OCI-M2 (cell line): Measurements from ENCODE around the gene MEAF6.
"Not testable (repeated sequence)": the region's sequence is repeated elsewhere in the genome, so short reads cannot be mapped to it uniquely, and the experiment has no call there.

Source experiments
- DNase-seq: peaks from one replicate; lab custom pipeline; 2025; ENCODE audit not compliant: unreplicated experiment; lab: John Stamatoyannopoulos, UW

The MEAF6 gene

DNA sequence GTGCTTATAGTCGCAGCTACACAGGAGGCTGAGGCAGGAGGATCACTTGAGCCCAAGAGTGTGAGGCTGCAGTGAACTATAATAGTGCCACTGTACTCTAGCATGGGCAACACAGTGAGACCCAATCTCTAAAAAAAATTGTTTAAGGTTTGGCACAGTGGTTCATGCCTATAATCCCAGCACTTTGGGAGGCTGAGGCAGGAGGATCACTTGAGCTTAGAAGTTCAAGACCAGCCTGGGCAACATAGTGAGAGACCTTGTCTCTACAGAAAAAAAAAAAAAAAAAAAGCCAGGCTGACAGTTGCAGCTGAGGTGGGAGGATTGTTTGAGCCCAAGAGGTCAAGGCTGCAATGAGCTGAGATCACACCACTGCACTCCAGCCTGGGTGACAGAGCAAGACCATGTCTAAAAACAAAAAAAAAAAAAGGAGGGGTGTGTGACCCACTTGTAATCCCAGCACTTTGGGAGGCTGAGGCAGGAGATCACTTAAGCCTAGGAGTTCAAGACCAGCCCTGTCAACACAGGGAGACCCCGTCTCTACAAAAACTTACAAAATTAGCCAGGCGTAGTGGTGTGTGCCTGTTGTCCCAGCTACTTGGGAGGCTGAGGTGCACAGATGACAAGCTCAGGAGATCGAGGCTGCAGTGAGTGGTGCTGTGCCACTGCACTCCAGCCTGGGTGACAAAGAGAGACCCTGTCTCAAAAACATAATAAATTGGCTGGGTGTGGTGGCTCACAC, 18.0 kb upstream of the MEAF6 start:
- DNase-seq, result not testable (repeated sequence)

DNA sequence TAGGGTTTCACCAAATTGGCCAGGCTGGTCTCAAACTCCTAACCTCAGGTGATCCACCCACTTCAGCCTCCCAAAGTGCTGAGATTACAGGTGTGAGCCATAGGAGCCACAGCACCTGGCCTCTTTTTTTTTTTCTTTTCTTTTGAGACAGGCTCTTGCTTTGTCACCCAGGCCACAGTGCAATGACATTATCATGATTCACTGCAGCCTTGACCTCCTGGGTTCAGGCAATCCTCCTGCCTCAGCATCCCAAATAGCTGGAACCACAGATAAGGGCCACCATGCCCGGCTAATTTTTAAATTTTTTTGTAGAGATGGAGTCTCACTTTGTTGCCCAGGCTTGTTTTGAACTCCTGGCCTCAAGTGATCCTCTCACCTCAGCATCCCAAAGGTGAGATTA, 15.3 kb upstream of the MEAF6 start:
- DNase-seq, result not testable (repeated sequence)

DNA sequence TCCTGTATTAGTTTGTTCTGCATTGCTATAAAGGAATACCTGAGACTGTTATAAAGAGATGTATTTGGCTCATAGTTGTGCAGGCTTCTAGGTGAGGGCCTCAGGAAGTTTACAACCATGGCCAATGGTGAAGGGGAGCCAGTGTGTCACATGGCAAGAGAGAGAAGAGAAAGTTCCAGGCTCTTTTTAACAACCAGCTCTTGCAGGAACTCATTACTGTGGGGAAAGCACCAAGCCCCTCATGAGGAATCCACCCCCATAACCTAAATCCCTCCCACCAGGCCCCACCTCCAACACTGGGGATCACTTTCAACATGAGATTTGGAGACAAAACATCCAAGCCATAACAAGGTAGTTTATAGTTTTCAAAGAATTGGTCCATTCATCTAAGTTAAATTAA, 5.0 kb upstream of the MEAF6 start:
- DNase-seq, result no peak

DNA sequence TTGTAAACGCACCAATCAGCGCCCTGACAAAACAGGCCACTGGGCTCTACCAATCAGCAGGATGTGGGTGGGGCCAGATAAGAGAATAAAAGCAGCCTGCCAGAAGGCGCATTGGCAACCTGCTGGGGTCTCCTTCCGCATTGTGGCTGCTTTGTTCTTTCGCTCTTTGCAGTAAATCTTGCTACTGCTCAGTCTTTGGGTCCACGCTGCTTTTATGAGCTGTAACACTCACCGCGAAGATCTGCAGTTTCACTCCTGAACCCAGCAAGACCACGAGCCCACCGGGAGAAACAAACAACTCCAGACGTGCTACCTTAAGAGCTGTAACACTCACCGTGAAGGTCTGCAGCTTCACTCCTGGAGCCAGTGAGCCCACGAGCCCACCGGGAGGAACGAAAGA, 4.4 kb upstream of the MEAF6 start:
- not testable (repeated sequence) for DNase-seq

DNA sequence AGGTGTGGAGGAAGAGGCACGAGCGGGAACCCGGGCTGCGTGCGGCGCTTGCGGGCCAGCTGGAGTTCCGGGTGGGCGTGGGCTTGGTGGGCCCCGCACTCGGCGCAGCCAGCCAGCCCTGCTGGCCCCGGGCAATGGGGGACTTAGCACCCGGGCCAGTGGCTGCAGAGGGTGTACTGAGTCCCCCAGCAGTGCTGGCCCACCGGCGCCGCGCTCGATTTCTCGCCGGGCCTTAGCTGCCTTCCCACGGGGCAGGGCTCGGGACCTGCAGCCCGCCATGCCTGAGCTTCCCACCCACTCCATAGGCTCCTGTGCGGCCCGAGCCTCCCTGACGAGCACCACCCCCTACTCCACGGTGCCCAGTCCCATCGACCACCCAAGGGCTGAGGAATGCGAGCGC, 3.7 kb upstream of the MEAF6 start:
- DNase-seq, result not testable (repeated sequence)

- no peak for DNase-seq
Observed at GRCh38 chr1:37517569-37517968, 3.0 kb upstream of the MEAF6 start.

DNA sequence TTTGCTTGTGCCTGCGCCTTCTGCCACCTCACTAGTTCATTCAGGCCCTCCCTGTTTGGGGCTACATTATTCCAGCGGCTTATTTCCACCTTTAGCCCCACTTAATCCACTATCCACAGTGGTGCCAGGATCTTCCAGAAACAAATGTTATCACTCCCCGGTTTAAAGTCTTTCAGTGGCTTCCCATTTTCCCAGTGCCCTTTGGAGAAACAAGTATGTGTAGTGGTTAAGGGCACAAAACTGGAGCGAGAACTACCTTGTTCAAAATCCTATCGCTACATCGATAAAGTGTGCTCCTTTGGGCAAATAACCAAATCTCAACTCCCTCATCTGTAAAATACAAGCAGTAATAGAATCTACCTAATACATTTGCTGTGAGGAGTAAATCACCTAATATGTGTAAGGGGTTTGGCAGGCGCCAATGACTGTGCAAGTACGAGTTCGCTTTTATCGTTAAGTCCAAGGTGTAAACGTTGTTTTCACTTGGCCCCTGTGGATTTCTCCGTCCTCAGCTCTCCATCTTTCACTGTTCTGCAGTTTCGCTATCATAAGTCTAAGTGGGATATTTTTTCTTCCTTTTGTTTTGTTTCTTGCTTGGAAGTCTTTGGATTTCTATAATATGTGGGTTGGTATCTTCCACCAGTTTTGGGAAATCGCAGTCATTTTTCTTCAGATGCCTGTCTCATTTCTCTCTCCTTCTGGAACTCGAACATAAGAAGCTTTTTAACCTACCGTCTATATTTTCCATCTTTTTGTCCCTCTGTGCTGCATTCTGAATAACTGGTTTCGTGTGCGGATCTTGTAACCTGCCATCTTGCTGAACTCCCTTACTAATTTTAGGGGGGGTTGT, 844 bp upstream of the MEAF6 start:
- DNase-seq, result no peak

DNA sequence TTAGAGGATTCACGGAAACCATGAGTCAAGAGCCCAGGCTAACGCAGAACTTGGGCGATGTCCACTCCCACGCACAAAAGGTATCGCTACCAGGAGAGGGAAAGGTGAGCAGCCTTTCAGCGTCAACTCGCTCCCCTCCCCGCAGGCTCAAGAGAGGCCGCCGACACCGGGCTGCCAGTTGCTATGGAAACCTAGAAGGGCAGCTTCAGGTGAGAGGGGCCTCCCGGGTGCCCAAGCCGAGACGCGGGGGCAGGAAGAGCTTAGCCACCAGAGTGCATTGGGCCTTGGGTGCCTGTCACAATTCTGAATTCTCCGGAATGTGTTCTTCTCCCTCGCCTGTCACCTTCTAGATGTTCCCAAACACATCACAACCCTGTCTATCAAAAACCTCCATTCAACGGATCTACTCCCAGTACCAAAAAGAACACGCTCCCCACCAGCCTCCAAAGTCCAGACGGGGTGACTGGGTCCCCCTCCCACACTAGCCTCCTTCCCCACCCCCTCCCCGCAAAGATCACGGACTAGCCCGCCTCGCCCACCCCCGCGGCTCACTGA, 694 bp downstream of the MEAF6 start:
- no peak for DNase-seq

GRCh38 chr1:37509181-37509580, 5.4 kb downstream of the MEAF6 start:
- no peak for DNase-seq

GRCh38 chr1:37506740-37507139, 7.8 kb downstream of the MEAF6 start:
- DNase-seq, result no peak

- not testable (repeated sequence) for DNase-seq
Observed at GRCh38 chr1:37502791-37503190, 11.8 kb downstream of the MEAF6 start.

DNA sequence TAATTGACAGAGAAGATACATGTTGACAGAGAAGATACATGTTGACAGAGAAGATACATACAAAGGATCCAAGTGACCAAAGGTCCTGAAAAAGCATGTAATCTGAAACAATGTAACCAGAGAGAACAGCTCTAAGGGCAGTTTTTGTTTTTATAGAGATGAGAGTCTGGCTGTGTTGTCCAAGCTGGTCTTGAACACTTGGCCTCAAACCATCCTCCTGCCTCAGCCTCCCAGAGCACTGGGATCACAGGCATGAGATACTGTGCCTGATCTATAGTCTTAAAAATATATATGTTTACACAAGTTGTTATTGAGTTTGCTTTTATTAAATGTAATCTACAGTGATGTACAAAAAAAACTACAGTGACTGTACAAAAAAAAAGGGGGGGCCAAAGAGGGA, 12.5 kb downstream of the MEAF6 start:
- DNase-seq, result no peak

DNA sequence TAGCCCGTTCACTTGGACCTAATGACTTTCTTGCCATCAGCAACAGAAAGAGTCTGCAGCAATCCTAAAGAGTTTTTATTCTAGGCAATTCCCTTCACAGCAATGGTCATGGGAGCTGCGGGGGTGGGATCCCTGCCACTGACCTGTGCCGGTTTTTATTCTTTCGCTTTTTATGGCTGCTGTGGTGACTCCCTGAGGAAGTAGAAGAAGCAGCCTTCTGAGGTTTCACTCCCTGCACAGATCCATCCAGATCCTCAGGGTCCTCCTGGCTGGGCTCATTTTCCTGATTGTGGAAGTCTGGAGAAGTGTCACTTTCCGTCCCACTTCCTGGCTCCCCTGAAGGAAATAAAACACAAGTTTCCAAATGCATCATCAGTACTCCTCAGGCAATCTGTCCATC, 12.9 kb downstream of the MEAF6 start:
- DNase-seq, result no peak

GRCh38 chr1:37498872-37499617, 15.5 kb downstream of the MEAF6 start:
- DNase-seq, result no peak

DNA sequence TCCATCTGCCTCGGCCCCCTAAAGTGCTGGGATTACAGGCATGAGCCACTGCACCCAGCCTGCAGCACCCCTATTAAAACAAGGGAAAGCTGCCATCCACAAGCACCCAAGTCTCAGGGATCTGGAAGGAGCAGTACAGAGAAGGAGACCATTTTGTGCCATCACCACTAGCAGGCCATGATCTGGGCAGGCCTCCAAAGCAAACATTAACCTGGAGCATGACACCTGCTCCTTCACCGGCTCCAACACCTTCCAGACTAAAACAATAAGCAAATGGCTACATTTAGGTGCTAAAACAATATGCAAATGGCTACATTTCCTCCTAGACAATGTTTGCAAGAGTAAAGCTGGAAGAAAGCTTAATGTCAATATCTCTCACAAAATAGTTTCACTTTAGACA, 16.7 kb downstream of the MEAF6 start:
- DNase-seq, result no peak

DNA sequence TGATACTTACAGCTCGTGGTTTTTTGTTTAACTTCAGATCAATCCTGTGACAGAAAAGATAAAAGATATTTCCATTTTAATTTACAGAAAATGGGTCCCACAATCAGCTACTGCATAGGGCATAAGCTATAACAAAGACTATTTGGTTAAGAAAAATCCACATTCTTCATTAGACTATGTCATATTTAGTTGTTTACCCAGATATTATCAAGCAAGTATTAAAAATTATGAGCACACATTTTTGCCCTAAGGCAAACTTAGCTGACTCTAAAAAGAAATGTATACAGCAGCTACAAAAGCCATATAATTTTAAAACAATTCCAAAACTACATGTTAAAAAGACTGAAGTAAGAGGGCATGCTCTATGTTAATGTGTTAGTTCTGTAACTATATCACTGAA, 18.7 kb downstream of the MEAF6 start:
- no peak for DNase-seq

DNA sequence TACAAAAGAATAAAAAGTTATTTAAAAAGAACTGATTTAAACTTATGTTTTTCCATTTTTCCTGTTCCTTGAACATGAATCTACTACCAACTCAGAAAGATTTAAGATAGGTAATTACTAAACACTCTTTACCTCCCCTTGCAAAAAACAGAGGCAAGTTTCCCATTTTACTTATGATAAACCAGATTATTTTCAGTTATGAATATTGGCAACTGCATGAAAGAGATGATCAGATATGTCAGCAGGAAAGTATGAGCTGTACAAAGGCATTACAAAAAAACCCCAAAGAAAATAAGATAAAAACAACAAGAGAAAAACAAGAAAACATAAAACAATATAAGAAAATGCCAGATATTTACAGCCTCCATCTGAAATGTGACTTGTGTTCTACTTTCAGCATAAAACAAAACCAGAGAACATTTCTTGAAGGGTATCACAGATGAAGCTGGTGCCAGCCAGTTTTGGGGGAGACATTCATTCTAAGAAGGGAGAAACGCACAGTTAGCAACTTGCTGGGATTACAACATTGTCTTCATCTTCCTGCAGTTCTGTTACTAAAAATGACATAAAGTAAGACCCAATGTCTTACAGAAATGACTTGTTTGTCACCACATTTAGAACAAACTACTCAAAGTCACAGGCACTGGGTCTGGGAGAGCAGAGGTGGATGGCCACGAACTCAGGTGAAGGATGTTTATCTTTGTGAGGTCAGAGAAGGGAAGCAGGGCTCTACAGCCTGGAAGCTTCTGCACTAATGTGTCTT, 21.0 kb downstream of the MEAF6 start:
- DNase-seq, result no peak

DNA sequence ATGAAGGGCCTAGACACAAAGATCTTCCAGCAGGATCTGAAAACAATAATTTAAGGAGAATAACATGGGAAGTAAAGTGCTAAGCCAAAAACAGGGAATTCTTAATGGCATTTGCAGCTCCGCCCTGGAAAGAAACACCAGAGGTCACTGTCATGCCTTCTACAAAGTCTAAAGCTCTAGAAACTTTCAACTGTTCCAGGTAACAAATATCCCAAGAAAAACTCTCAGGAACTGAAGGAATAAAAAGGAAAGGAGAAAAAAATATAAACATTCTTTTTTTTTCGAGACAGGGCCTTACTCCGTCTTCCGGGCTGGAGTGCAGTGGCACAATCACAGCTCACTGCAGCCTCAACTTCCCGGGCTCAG, 27.0 kb downstream of the MEAF6 start:
- no peak for DNase-seq

DNA sequence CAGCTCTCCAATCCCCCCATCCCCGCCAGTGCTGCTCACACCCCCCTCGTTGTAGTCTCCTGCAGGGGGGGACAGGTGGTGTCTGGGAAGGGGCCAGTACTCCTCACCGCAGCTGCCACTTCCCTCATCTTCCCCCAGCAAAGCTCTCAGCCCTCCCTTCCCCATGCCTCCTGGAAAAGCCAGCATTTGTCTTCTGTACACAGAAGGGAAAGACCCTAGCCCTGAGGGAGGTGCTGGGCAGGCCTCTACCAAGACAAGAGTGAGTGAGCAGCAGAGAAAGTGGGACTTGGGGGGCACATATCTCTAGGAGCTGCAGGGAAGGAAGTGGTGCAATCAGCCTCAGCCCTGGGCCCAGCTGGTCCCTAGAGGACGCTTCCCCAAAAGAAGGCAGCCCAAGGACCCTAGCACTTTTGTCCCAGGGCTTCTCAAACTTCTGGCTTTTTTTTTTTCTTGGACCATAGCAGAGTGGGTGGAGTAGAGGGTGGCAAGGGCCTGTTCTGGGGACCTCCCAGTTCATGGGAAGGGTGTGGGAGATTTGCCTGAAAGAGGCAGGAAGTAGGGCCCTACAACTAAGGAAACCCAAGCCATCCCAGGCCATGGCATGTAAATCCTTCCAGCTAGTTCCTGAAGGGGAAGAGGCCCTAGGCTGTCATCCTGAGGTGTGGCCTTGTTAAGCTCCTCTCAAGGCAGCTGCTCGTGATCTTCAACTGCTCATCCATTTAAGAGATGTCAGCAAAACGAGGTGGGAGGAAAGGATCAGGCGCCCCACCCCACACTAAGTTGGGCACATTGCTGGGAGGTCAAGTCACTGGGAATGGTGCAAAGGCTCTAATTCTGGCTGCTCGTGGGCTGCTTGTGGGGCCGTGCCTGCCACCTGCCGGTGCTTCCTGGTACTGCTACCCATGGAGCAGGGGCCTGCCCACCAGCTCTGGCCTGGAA, 27.6 kb downstream of the MEAF6 start:
- DNase-seq, result no peak
